HG02678 (cell line): Measurements from ENCODE around the gene NEMP1.
"Not testable (repeated sequence)": the region's sequence is repeated elsewhere in the genome, so short reads cannot be mapped to it uniquely, and the experiment has no call there.

Experiments
- ATAC-seq: cut with Tn5 transposase; IDR thresholded peaks from one replicate; pipeline ENCODE4 v1.9.1; 2021; ENCODE audit warnings: mild to moderate bottlenecking, moderate library complexity; ENCODE audit not compliant: unreplicated experiment

NEMP1 gene

DNA sequence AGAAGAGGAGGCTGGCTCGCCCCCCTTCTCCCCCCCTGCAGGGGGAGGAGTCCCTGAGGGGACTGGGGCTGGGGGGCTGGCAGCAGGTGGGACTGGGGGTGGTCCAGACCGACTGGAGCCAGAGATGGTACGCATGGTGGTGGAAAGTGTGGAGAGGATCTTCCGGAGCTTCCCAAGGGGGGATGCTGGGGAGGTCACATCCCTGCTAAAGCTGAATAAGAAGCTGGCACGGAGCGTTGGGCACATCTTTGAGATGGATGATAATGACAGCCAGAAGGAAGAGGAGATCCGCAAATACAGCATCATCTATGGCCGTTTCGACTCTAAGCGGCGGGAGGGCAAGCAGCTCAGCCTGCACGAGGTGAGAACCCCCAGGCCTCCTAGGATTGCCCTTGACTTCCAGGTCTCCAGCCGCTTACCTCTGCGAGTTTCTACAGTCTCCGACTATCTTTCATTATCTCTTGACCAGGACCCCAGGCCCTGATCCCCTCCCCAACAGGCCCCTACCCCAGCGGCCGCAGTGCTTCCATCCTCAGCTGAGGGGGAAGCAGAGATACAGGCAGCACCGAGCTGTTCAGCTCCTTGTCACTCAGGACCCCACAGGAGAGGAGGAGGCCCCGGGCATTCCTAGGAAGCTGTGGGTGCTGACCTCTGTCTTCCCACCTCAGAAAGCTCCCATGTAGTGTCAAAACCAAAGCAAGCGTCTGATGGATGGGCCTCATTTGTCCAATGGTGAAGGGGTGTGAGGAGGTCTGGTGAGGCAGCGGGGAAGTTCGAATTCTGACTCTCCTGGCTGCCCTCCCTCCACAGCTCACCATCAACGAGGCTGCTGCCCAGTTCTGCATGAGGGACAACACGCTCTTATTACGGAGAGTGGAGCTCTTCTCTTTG is 13.3 kb upstream of the NEMP1 start:
- ATAC-seq, result no peak

DNA sequence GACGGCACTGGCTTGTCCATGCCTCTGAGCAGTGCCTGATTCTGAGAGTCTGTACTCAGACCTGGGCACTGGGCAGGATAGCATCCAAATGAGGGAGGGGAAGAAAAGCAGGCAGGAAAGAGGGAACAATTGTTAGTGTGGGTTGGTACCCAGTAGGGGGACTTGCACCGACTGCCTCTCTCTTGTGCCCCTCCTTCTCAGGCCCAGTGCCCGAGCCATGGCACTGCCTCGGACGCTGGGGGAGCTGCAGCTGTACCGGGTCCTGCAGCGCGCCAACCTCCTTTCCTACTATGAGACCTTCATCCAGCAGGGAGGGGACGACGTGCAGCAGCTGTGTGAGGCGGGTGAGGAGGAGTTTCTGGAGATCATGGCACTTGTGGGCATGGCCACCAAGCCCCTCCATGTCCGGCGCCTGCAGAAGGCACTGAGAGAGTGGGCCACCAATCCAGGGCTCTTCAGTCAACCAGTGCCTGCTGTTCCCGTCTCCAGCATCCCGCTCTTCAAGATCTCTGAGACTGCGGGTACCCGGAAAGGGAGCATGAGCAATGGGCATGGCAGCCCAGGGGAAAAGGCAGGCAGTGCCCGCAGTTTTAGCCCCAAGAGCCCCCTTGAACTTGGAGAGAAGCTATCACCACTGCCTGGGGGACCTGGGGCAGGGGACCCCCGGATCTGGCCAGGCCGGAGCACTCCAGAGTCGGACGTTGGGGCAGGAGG is 12.5 kb upstream of the NEMP1 start:
- ATAC-seq, result no peak

DNA sequence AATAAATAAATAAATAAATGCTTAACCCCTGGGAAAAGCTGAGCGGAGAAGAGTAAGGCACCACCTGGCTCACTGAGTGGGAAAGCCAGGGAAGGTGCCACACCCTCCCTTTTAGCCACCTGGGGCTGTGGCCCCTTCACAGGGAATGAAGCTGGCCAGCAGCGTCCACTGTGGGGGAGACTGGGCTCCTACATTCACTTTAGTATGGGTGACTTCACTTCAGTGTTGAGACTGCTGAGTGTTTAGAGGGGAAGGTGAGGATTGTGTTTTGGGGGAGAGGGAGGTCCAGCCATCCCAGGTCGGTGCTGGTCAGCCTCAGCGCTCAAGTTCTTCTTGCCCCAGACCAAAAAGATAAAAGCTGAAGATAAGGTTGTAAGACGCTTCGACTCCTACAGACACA is 11.9 kb upstream of the NEMP1 start:
- no peak for ATAC-seq

DNA sequence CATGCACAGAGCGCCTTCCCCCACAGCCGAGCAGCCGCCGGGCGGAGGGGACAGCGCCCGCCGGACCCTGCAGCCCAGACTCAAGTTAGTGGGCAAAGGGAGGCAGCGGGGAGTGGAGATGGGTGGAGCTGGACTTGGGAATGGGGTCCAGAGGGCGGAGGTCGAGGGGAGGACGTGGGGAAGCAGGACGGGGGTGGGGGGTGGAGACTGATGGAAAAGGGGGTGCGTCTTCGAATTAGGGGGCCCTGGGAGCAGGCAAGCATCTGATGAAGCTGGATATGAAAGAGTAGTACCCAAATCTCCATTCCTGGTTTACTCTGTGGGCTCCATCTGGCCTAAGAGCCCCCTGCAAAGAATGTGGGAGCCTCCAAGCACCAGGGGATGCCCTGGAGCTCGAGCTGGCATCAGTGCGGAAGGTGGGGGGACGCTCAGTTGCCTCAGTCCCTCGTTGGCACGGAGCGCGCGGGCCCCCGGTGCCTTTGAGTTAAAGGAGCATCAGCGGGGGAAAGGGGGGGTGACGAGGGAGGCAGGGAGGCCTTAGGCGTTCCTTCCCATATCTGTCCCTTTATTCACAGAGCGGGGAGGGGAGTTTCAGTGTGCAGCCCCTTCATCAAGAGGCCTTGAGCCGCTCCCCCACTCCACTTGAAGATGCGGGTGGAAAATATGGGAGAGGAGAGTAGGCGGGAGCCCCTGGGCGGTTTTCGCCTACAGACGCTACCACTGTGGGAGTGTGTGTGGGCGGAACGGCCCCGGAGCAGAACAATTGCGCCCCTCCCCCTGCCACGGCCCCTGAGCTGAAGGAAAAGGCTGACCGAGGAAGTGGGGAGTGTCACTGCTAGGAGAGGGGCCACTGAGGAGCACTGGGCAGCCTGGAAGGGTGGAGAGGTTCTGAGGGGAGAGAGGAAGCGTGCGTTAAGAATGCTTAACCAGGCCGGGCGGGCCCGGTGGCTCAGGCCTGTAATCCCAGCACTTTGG is 11.0 kb upstream of the NEMP1 start:
- ATAC-seq, result no peak

DNA sequence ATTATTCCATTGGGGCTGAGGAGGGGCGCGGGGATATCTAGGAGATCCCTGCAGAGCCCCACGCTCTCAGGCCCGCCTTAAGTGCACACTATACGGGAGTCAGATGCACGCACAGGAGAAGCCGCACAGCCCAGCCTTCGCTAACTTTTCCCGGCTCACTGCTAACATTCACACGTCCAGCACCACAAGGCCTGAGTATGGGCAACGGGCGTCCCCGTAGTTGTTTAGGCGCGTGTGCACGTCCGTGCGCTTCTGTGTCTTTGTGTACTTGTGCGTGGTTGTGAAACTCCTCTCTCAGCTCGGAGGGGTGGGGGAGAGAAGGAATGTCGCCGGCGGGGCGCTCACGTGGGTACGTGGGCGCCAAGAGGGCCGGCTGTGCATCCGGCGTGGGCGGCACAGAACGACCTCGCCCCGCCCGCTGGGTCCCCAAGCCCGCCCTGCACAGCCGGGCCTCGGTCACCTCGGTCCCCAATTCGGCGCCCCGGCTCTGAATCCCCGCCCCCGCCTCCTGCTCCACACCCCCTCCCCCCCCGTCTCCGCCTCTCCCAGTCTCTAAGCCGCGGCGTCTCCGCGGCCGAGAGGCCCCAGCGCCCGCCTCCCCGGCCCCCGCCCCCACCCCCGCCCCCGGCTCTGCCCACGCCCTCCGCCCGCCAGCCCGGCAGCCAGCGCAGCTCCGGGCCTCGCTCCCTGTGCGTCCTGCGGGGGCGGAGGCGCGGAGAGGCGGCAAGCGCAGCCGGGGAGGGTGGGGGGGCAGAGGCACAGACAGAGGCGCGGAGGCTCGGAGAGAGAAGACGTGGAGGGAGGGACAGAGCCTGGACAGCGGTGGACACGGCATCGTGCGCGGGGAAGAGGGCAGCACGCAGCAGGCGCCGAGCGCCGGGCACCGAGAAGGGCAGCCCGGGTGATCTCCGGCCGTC is 10.0 kb upstream of the NEMP1 start, which contains the start of gene NAB2:
Gene NAB2, plus strand, starts transcription at position 761 of the 917 bp plus-strand sequence. CDS start 158 bp downstream, outside the sequence.
- peak; percentile 59 for ATAC-seq

DNA sequence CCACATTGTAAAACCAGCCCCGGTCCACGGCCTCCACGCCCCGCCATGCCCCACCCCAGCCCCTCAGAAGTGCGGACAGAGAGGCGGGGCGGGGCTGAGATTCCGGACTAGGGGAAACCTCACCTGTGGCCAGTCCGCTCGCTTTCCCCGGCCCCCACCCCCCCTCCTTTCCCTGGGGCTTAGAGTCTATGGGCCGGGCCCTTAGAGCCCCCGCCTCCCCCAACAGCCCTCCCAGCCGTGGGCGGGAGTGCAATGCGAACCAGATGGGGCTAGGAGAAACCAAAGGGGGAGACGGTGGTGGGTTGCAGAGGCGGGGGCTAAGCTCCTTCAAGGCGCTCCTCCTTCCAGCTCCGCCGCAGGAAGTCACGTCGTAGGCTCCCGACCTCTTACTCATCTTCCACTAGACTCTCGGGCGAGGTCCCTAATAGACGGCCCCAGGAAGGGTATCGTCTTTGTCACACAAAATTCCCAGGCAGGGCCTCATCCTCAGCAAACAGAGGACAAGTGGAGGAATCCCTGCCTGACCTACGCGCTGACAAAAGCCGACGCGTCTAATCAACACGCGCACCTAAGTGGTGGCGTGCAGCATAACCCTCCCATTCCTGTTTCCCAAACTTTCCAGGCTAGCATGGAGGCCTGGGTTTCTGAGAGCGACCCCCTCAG is 9.2 kb upstream of the NEMP1 start:
- peak; percentile 34 for ATAC-seq

- peak; percentile 33 for ATAC-seq
These were observed 8.6 kb upstream of the NEMP1 start for GRCh38 chr12:57087010-57087690.

- no peak for ATAC-seq
These were observed 8.0 kb upstream of the NEMP1 start for GRCh38 chr12:57086493-57087009.

DNA sequence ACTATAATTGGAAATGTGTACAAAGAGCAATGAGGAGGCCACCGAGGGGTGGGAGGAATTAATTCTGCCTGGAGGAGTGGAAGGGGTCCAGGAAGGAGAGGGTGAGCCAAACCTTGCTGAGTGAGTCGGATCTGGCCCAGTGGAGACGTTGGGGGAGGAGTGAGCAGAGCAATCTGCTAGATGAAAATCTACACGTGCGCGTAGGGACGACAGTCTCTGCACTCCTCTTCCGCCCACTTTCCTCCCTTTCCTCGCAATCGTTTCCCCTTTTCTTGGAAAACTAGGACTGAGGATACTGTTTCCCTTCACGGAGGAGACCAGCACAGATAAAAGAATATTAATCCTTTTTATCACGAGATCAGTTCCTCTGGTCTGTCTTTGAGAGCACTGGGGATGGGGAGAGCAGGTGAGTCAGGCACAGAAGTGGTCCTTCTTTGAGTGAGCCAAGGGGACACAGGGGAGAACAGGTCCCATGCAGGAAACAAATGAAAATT is 7.5 kb upstream of the NEMP1 start:
- no peak for ATAC-seq

DNA sequence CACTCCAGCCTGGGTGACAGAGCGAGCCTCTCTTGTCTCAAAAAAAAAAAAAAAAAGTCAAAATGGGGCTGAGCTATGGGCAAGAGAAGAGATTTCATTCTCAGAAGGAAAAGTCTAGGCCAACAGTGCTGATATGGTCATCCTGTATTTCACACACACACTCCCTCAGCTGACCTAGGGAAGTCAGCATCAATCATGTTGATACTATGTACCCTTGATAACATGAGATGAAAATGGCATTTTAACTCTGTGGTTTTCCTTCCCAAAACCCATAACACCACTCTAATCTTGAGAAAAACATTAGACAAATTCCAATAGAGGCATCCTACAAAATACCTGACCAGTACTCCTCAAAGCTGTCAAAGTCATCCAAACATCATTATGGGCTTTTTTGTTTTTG is 2.3 kb upstream of the NEMP1 start:
- no peak for ATAC-seq

DNA sequence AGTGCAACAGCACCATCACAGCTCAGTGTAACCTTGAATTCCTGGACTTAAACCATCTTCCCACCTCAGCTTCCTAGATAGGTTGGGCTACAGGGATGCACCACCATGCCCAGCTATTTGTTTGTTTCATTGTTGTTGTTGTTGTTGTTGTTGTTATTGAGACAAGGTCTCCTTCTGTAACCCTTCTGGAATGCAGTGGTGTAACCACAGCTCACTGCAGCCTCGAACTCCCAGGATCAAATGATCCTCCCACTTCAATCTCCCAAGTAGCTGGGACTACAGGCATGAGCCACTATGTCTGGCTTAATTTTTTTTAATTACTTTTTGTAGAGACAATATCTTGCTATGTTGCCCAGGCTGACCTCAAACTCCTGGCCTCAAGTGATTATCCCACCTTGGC is 1.2 kb upstream of the NEMP1 start:
- ATAC-seq, result no peak

- ATAC-seq, result not testable (repeated sequence)
These were observed 4.8 kb downstream of the NEMP1 start for GRCh38 chr12:57073566-57074450.

DNA sequence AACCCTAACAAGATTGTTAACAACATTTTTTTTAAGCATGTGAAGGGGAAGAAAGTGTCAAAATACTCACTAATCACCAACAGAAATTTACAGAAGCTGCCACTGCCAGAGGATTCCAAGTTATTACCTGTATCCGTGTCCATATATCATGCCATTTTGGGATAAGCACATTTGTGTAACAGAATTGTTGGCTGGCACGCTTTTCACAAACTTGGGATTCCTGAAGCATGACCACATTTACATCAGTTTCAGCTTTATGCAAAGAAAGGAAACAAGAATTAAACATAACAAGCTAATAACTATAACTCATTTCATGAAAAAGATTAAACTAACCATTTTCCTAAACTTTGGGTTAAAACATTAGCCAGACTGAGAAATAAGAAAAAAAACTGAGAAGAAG is 5.9 kb downstream of the NEMP1 start:
- no peak for ATAC-seq

- peak; percentile 84 for ATAC-seq
These were observed 9.1 kb downstream of the NEMP1 start for GRCh38 chr12:57069523-57069922.

DNA sequence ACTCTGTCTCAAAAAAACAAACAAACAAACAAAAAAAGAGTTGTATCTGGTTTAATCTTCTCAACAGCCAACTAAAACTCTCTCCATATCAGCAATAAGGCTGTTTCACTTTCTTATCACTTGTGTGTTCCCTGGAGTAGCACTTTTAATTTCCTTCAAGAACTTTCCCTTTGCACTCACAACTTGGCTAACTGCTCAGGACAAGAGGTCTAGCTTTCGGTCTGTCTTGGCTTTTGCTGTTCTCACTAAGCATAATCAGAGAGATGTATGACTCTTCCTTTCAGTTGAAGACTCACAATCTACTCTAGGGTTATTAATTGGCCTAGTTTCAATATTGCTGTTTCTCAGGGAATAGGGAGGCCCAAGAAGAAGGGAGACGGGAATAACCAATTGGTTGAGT is 12.3 kb downstream of the NEMP1 start:
- ATAC-seq, result no peak

DNA sequence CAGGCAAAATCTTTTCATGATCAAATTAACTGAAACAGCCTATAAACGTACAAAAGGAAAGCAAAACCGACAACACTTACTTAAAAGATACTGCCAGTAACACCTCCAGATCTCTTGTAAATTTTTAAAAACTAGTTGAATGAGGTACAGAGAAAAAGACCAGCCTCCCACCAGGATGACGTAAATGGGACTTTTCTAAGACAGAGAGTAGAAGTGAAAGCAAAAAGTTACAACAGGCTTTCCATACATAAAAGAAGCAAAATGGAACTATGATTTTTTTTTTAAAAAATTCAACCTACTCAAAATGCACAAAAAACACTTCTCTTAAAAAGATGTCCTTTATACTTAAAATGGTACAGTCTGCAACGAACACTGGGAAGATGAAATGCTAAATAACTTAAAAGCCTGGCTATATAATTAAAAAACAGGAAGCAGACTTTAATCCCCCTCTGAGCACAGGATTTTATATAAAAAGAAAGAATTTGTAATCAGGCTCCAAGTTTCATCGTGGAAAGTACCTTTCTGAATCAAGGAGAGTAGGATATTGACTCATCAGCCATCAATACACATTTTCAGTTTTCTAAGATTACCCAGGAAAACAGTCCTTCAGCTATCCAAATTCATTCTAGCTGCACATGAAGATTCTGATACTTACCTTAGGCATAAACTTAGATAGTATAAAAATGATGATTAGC is 14.5 kb downstream of the NEMP1 start:
- ATAC-seq, result peak; percentile 85

DNA sequence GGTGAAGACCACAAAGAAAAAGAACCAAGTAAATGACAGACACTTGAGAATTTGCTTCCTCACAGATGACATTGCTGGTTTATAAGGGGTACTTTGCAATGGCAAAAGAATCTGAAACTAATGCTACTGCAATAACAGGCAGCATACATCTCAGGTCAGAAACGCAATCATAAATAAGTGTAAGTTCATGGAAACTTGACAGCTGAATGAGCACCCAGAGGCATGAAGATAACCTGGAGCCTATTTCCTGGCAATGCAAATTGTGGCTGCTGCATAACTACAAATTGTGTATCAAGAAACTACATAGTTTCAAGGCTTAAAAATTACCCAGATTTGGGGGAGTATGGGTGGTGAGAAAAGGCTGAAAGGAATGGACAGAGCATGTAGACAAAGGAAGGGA is 20.1 kb downstream of the NEMP1 start:
- peak; percentile 52 for ATAC-seq
